ENCODE results near the gene PCDHGA9.
"Not testable (repeated sequence)": the region's sequence is repeated elsewhere in the genome, so short reads cannot be mapped to it uniquely, and the experiment has no call there.

Gene PCDHGA9

DNA sequence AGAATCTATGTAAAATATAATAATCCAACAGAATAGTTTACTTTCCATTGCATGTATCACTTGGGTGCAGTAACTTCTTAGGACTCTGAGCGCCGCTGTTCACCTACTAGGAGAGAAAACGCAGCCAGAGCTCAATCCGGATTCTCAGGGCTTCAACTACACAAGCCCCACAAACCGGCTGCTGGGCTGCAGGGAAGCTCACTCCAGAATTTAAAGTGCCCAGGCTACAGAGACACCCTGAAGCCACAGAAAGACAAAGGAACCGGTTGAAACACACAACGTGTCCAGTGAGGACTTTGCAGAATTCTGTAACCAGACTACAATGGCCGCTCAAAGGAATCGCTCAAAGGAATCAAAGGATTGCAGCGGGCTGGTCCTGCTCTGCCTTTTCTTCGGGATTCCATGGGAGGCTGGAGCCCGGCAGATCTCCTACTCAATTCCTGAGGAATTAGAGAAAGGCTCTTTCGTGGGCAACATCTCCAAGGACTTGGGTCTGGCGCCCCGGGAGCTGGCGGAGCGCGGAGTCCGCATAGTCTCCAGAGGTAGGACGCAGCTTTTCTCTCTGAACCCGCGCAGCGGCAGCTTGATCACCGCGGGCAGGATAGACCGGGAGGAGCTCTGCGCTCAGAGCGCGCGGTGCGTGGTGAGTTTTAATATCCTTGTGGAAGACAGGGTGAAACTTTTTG is 10.4 kb downstream of the PCDHGA9 start, which contains the start of gene PCDHGA10:
Gene PCDHGA10 (plus strand): TSS at position 134 of the 686 bp plus-strand sequence. CDS start 189 bp downstream, at position 323.
- TF ChIP-seq, protein P1, sequence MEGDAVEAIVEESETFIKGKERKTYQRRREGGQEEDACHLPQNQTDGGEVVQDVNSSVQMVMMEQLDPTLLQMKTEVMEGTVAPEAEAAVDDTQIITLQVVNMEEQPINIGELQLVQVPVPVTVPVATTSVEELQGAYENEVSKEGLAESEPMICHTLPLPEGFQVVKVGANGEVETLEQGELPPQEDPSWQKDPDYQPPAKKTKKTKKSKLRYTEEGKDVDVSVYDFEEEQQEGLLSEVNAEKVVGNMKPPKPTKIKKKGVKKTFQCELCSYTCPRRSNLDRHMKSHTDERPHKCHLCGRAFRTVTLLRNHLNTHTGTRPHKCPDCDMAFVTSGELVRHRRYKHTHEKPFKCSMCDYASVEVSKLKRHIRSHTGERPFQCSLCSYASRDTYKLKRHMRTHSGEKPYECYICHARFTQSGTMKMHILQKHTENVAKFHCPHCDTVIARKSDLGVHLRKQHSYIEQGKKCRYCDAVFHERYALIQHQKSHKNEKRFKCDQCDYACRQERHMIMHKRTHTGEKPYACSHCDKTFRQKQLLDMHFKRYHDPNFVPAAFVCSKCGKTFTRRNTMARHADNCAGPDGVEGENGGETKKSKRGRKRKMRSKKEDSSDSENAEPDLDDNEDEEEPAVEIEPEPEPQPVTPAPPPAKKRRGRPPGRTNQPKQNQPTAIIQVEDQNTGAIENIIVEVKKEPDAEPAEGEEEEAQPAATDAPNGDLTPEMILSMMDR (IDR thresholded peaks at IDR 0.05; ENCODE audit: unreplicated experiment in 3 of 3) = peak; percentile 15 to 47 (median 37)
- Mint-ChIP-seq H3K9me3 (peaks cover 77% of the 10 kb centered on the region), H3K4me1 (peaks cover 15% of the 10 kb centered on the region), H3K36me3 (ENCODE audit: low read depth) (peaks cover 96% of the 10 kb centered on the region), H3K27ac (peak within 1 kb of the TSS in 2 of 3 experiments; percentile 80 to 88), H3K4me3 (peak within 1 kb of the TSS; percentile 83 to 85 (median 85)), H3K27me3 (ENCODE audit: low read depth) (peaks cover 25% of the 10 kb centered on the region)

DNA sequence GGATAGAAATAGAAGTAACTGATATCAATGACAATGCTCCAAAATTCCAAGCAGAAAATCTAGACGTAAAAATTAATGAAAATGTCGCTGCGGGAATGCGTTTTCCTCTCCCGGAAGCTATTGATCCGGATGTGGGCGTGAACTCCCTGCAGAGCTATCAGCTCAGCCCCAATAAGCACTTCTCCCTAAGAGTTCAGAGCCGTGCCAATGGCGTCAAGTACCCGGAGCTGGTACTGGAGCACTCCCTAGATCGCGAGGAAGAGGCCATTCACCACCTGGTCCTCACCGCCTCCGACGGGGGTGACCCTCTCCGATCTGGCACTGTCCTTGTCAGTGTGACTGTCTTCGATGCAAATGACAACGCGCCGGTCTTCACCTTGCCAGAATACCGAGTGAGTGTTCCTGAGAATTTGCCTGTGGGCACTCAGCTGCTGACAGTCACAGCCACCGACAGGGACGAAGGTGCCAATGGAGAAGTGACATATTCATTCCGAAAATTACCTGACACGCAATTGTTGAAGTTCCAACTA is 11.0 kb downstream of the PCDHGA9 start:
- peaks cover 96% of the 10 kb centered on the region for H3K36me3 Mint-ChIP-seq (ENCODE audit: low read depth)
- TF ChIP-seq, protein P1 (IDR thresholded peaks at IDR 0.05; ENCODE audit: unreplicated experiment in 3 of 3) = no peak
- peaks cover 77% of the 10 kb centered on the region for H3K9me3 Mint-ChIP-seq
- H3K27me3 Mint-ChIP-seq (ENCODE audit: low read depth) = peaks cover 27% of the 10 kb centered on the region
- H3K4me3 Mint-ChIP-seq = peak overlapping the region; percentile 83 to 85 (median 85)
- H3K27ac Mint-ChIP-seq = peak overlapping the region in 1 of 3 experiments; percentile 88
- peaks cover 10% of the 10 kb centered on the region for H3K4me1 Mint-ChIP-seq

DNA sequence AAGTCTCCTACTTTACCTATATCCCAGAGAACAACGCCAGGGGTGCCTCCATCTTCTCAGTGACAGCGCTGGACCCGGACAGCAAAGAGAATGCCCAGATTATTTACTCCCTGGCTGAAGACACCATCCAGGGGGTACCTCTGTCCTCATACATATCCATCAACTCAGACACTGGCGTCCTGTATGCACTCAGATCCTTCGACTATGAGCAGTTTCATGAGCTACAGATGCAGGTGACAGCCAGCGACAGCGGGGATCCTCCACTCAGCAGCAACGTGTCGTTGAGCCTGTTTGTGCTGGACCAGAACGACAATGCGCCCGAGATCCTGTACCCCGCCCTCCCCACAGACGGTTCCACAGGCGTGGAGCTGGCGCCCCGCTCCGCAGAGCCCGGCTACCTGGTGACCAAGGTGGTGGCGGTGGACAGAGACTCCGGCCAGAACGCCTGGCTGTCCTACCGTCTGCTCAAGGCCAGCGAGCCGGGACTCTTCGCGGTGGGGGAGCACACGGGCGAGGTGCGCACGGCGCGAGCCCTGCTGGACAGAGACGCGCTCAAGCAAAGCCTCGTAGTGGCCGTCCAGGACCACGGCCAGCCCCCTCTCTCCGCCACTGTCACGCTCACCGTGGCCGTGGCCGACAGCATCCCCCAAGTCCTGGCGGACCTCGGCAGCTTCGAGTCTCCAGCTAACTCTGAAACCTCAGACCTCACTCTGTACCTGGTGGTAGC is 12.1 kb downstream of the PCDHGA9 start:
- peaks cover 75% of the 10 kb centered on the region for H3K9me3 Mint-ChIP-seq

DNA sequence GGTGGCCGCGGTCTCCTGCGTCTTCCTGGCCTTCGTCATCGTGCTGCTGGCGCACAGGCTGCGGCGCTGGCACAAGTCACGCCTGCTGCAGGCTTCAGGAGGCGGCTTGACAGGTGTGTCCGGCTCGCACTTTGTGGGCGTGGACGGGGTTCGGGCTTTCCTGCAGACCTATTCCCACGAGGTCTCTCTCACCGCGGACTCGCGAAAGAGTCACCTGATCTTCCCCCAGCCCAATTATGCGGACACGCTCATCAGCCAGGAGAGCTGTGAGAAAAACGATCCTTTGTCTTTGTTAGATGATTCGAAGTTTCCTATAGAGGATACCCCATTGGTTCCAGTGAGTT is 12.7 kb downstream of the PCDHGA9 start:
- Mint-ChIP-seq H3K27me3 (ENCODE audit: low read depth) (peaks cover 22% of the 10 kb centered on the region), H3K9me3 (peaks cover 77% of the 10 kb centered on the region), H3K36me3 (ENCODE audit: low read depth) (peaks cover 98% of the 10 kb centered on the region)
- not testable (repeated sequence) for H3K4me1 Mint-ChIP-seq, H3K4me3 Mint-ChIP-seq, H3K27ac Mint-ChIP-seq

More for the DNA sequence above, 12.1 kb downstream of the PCDHGA9 start:
- H3K27me3 Mint-ChIP-seq (ENCODE audit: low read depth) = peaks cover 23% of the 10 kb centered on the region
- H3K36me3 Mint-ChIP-seq (ENCODE audit: low read depth) = peaks cover 96% of the 10 kb centered on the region
- not testable (repeated sequence) for H3K27ac Mint-ChIP-seq, H3K4me1 Mint-ChIP-seq
- peak overlapping the region in 2 of 3 experiments; percentile 42 to 46 for H3K4me3 Mint-ChIP-seq

DNA sequence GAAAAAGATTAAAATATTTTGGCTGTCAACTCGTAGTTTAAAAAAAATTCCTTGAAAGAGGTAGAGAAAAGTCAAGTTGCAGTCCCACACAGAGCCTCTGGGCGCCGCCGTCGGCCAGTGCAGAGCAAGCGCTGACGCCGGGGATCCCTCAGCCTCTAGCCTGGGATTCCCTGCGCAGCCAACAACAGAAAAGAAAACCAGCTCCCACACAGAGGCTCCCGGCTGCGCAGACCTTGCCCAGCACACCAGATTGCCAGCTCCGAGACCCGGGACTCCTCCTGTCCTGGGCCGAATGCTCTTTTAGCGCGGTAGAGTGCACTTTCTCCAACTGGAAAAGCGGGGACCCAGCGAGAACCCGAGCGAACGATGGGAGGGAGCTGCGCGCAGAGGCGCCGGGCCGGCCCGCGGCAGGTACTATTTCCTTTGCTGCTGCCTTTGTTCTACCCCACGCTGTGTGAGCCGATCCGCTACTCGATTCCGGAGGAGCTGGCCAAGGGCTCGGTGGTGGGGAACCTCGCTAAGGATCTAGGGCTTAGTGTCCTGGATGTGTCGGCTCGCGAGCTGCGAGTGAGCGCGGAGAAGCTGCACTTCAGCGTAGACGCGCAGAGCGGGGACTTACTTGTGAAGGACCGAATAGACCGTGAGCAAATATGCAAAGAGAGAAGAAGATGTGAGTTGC is 15.1 kb downstream of the PCDHGA9 start, which contains the start of gene PCDHGB7:
Gene PCDHGB7 (plus strand): TSS at position 184 of the 679 bp plus-strand sequence. CDS start 183 bp downstream, at position 367.
- Mint-ChIP-seq H3K9me3 (peaks cover 87% of the 10 kb centered on the region), H3K27me3 (ENCODE audit: low read depth) (peaks cover 19% of the 10 kb centered on the region), H3K4me3 (peak within 1 kb of the TSS; percentile 54 to 72 (median 72)), H3K36me3 (ENCODE audit: low read depth) (peaks cover 98% of the 10 kb centered on the region)
- H3K27ac Mint-ChIP-seq, H3K4me1 Mint-ChIP-seq: not testable (repeated sequence)

DNA sequence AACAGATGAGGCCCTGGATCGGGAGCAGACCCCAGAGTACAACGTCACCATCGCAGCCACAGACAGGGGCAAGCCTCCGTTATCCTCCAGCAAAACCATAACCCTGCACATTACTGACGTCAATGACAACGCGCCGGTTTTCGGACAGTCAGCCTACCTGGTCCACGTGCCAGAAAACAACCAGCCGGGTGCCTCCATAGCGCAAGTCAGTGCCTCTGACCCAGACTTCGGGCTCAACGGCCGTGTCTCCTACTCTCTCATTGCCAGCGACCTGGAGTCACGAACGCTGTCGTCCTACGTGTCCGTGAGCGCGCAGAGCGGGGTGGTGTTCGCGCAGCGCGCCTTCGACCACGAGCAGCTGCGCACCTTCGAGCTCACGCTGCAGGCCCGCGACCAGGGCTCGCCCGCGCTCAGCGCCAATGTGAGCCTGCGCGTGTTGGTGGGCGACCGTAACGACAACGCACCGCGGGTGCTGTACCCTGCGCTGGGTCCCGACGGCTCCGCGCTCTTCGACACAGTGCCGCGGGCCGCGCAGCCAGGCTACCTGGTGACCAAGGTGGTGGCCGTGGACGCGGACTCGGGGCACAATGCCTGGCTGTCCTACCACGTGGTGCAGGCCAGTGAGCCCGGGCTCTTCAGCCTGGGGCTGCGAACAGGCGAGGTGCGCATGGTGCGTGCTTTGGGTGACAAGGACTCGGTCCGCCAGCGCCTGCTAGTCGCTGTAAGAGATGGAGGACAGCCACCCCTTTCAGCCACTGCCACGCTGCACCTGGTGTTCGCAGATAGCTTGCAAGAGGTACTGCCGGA is 16.7 kb downstream of the PCDHGA9 start:
- no peak overlapping the region for H3K4me3 Mint-ChIP-seq
- TF ChIP-seq, protein P1 (IDR thresholded peaks at IDR 0.05; ENCODE audit: unreplicated experiment in 3 of 3) = no peak
- no peak overlapping the region for H3K27ac Mint-ChIP-seq
- peaks cover 96% of the 10 kb centered on the region for H3K36me3 Mint-ChIP-seq (ENCODE audit: low read depth)
- H3K4me1 Mint-ChIP-seq = no peaks in the 10 kb centered on the region
- H3K27me3 Mint-ChIP-seq (ENCODE audit: low read depth) = peaks cover 15% of the 10 kb centered on the region
- H3K9me3 Mint-ChIP-seq = peaks cover 83% of the 10 kb centered on the region
